Activated CD4-positive, alpha-beta T cell treated with anti-CD3 and anti-CD28 coated beads, Interleukin-2, amount 50 U/mL, for 16 hours (primary cell): ENCODE data around the gene NAB2.
"Not testable (repeated sequence)": the region's sequence is repeated elsewhere in the genome, so short reads cannot be mapped to it uniquely, and the experiment has no call there.

ENCODE experiments used
- DNase-seq: peaks from one replicate; pipeline ENCODE4 v3.0.0-alpha.2; 2020

Gene NAB2

GRCh38 chr12:57072661-57073060 lies 16.3 kb upstream of the NAB2 start:
- DNase-seq: no peak

GRCh38 chr12:57073566-57074450 lies 15.1 kb upstream of the NAB2 start:
- not testable (repeated sequence) for DNase-seq

- peak; percentile 100 for DNase-seq
Observed at GRCh38 chr12:57078519-57079404, 10.2 kb upstream of the NAB2 start, which contains the start of gene NEMP1. Gene NEMP1 (minus strand): TSS chr12:57078791. CDS start chr12:57078745, 46 bp downstream.

GRCh38 chr12:57079821-57080220 lies 9.1 kb upstream of the NAB2 start:
- DNase-seq: no peak

GRCh38 chr12:57080855-57081254 lies 8.1 kb upstream of the NAB2 start:
- DNase-seq: no peak

- DNase-seq: peak; percentile 59
Observed at GRCh38 chr12:57085999-57086492, 2.9 kb upstream of the NAB2 start.

- peak; percentile 54 for DNase-seq
Observed at GRCh38 chr12:57086493-57087009, 2.4 kb upstream of the NAB2 start.

- peak; percentile 90 for DNase-seq
Observed at GRCh38 chr12:57087010-57087690, 1.8 kb upstream of the NAB2 start.

GRCh38 chr12:57087691-57088353 lies 1.1 kb upstream of the NAB2 start:
- peak; percentile 86 for DNase-seq

- peak; percentile 58 for DNase-seq
Observed at GRCh38 chr12:57089271-57090245, 644 bp downstream of the NAB2 start.

- DNase-seq: no peak
Observed at GRCh38 chr12:57090490-57090889, 1.6 kb downstream of the NAB2 start.

GRCh38 chr12:57090924-57091637 lies 2.2 kb downstream of the NAB2 start:
- DNase-seq: no peak

GRCh38 chr12:57091638-57092528 lies 3.0 kb downstream of the NAB2 start:
- DNase-seq: no peak

GRCh38 chr12:57092529-57092862 lies 3.6 kb downstream of the NAB2 start:
- DNase-seq: no peak

GRCh38 chr12:57092876-57093414 lies 4.0 kb downstream of the NAB2 start:
- no peak for DNase-seq

- peak; percentile 66 for DNase-seq
Observed at GRCh38 chr12:57093415-57094207, 4.7 kb downstream of the NAB2 start.

- no peak for DNase-seq
Observed at GRCh38 chr12:57094208-57095160, 5.6 kb downstream of the NAB2 start.
